HG03064 (cell line): ENCODE results near the gene DDX10.
"Not testable (repeated sequence)": the region's sequence is repeated elsewhere in the genome, so short reads cannot be mapped to it uniquely, and the experiment has no call there.

ENCODE experiments used
- ATAC-seq: cut with Tn5 transposase; IDR thresholded peaks from one replicate; pipeline ENCODE4 v1.9.1; 2021; ENCODE audit warnings: low read depth; ENCODE audit not compliant: unreplicated experiment

Gene DDX10

GRCh38 chr11:108807262-108807661 lies 142.4 kb downstream of the DDX10 start:
- ATAC-seq: no peak

DNA sequence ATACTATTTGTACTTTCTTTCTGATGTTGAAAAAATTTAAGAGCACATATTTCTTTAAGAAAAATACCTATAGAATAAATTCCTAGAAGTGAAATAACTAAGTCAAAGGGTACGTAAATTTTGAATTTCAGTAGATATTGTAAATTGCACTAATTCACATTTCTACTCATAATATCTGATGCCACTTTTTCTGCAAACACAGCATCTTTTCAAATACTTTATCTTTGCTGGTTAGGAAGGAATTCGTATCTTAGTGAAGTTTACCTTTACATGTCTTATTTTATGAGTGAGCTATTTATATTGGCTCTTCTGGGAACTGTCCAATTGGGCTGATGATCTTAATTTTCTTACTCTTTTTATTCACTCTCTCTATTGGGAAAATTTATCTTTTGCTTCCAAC lies 148.2 kb downstream of the DDX10 start:
- ATAC-seq: no peak

DNA sequence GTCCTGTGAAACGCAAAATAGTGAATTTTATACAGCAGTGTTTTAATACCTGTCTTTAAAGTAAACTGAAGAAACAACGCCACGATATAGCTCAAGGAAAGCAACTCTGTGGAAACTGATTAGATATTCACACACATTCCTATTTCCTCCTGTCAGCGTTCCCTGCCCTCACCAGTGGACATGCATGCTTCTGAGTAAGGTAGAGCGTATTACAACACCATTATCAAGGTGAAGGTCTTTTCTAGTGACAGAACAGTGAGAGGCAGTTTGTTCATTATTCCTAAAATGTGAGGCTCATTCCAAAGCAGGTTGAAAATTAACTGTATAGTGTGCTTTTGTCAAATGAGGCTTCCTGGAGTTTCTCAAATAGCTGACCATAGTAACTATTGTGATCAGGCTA lies 153.1 kb downstream of the DDX10 start:
- no peak for ATAC-seq

DNA sequence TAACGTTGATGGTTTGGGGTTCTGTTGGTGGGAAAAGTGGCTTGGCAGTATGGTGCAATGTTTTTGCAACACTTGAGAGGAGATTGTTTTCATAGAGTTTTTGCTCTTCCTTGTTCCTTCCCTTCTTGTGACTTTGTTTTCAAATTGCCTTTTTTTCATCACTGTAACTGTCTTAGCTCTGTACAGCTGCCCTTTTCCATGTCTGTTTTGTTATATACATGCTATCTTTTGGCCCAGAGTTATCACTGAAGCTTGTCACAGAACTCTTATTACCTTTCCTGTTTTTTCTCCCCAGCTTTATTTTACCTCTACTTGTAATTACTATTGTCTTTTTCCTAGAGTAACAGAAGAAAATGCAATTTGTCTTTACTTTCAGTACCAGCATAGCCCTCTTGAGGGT lies 154.1 kb downstream of the DDX10 start:
- ATAC-seq: no peak

DNA sequence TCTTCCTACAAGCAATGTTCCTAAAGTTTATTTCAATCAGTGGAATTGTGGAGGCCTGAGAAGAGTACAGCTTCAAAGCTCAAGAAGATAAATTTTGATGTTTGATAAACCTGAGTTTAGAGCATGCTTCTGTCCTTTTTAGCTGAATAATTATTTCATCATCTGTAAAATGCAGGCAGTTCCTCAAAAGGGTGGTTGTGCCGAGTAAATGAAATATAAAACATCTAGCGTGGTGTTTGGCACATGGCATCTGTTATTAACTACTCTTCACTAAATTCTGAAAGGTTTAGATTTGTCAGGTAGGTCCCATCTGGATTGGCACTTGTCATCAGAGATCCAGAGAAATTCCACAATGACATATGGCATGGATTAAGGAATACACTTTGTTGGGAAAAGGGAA lies 155.1 kb downstream of the DDX10 start:
- ATAC-seq: no peak

DNA sequence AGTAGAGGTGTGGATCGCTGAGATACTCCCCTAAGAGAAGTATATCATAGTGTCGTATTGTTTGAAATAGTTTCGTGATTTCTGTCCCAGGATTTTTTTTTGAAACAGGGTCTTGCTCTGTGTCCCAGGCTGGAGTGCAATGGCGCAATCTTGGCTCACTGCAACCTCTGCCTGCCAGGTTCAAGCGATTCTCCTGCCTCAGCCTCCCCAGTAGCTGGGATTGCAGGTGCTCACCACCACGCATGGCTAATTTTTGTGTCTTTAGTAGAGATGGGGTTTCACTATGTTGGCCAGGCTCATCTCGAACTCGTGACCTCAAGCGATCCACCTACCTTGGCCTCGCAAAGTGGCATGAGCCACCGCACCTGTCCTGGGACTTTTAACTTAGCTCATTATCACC lies 159.1 kb downstream of the DDX10 start:
- not testable (repeated sequence) for ATAC-seq

- no peak for ATAC-seq
Measured at GRCh38 chr11:108824545-108824944, 159.7 kb downstream of the DDX10 start.

DNA sequence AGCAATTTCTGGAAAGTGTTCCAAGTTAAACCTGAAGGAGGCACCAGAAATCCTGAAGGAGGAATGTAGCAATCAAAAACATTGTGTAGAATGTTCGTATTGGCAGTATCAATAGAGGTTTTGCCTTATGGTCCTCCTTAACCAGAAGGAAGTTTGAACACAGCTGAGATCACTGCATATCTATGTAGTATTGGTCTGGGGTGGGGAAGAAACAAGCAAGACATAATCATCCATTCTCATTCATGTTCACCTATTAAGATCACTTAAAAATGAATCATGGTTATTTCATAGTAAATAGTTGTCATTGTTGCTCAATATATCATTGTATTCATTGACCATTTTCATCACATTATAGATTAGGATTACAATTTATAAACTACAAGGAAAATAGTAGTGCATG lies 160.5 kb downstream of the DDX10 start:
- ATAC-seq: no peak

DNA sequence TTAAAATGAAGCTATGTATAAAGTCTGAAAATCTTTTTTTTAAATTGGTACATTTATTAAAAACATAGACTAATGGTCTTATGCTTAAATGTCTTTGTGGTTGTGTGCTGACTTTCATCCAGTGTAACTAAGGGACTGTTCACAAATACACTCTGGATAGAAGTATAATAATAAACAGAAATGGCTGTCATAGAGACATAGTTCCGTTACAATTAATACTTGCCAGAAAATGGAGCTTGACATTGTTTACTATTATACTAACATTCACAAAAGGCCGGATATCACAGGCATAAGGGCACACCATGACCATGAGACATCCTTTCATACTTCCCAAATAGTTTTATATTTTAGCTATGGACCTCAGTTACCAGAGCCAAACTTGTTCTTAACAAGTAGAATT lies 161.3 kb downstream of the DDX10 start:
- ATAC-seq: no peak

DNA sequence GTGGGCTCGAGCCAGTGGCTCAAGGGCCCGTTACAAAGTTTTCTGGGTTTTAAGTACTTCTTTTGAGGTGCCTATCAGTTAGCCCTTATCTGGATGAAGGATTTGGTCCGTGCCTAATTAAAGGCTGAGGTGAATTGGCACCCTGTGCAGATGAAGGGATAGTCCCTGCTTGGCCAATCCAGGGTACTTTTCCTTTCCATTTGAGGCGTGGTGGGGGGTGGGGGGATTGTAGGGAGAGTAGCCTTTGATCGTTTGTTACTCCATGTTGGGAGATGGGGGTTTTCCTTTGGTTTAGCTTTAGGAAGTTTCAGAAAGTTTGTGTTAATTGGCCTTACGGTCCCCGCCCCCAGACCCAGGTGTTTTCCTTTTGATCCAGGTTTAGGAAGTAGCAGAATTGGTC lies 170.8 kb downstream of the DDX10 start:
- ATAC-seq: no peak

DNA sequence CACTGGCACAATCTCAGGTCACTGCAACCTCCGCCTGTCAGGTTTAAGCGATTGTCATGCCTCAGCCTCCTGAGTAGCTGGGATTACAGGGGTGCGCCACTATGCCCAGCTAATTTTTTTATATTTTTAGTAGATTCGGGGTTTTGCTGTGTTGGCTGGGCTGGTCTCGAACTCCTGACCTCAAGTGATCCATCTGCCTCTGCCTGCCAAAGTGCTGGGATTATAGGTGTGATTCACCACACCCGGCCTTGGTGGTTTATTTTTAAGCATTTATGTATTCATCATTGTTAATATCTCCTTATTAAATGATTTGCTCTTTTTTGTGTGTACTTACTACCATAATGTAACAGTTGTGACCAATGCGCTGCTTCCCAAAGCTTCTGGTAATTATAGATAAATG lies 171.7 kb downstream of the DDX10 start:
- no peak for ATAC-seq

GRCh38 chr11:108838102-108838791 lies 173.4 kb downstream of the DDX10 start:
- no peak for ATAC-seq

DNA sequence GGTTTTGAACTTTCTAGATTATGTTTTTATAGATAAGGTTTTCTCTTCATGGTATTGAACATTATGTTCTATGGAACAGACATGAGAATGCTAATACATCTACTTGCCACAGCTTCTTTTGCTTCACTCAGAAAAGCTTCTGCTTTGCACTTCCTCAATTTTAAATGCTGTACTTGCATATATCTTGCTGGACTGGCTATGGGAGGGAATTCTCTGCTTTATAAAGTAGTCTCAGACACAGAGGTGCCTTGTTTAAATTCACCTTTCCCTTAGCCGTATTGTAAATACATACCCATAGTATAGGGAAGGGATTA lies 173.9 kb downstream of the DDX10 start:
- no peak for ATAC-seq

GRCh38 chr11:108846009-108846408 lies 181.1 kb downstream of the DDX10 start:
- no peak for ATAC-seq

- no peak for ATAC-seq
Measured at GRCh38 chr11:108847298-108847990, 182.6 kb downstream of the DDX10 start.

DNA sequence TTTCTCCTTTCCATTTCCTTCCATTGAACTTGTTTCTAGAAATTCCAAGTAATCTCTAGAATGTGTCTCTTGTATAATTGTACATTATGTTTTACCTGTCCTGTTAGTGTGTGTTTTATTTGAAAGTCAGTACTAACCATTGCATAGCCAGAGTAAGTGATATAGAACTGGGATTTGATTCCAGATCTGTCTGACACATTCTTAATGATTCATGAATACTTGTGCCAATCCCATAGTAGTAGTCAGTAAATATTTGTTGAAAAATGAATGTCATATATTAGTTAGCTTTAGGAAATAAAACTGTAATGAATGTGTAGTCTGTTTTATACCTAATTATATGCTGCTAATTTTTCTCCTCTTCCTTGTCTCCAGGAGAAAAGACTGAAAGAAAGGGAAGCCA lies 186.9 kb downstream of the DDX10 start:
- no peak for ATAC-seq

DNA sequence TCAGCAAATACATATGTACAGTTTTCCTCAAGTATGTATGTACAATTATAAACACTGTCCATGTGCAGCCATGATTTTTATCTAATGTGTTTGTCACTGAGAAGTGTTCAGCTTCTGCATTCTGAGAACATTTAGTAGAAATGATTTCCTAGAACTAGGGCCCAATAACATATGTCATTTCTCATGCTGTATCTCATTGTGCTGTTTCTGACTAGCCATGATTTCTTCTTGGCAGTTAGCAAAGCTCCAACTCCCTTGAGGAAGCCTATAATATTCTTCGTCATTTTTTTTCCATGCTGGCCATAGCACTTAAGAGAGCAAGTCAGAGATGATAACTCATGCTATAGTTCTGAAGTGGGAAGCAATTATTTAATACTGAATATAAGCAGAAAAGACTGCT lies 187.8 kb downstream of the DDX10 start:
- ATAC-seq: no peak

DNA sequence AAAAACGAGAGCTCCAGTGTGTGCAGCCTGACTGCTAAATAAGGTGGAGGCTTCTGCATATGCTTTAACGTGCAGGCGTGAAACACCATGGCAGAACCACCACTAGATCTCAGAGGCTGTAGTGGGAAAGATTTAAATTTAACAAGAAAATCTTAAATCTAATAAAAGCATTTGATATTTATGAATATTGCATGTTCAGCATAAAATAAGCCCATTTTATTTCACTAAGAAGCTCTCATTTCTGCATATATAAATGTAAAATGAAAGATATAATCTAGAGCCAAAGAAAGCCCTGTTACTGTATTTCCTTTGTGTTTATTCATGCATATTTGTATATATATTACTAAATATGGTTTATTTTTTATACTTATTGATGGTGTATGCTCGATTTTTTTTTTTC lies 188.3 kb downstream of the DDX10 start:
- no peak for ATAC-seq

- ATAC-seq: peak; percentile 54
Measured at GRCh38 chr11:108853864-108854263, 189.0 kb downstream of the DDX10 start.

- peak; percentile 85 for ATAC-seq
Measured at GRCh38 chr11:108854346-108854745, 189.5 kb downstream of the DDX10 start.

GRCh38 chr11:108857382-108857781 lies 192.5 kb downstream of the DDX10 start:
- ATAC-seq: no peak

GRCh38 chr11:108858622-108859021 lies 193.8 kb downstream of the DDX10 start:
- no peak for ATAC-seq

DNA sequence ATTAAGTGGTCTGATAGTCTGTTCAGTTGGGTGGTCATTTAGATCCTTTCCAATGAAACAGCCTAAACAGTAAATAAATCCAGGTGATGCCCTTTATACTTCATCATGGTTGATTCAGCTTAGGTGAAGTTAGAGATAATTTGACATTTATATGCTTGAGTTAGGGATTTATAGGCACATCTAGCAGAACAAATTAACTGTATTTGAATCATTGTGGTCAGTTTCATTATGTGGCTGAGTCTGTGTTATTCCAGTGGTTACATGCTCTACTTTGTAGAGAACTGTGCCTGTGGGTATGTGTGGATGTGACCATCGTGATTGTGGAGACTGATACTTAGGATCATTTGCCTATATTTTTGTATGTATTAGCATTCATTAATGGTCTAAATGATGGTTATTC lies 194.6 kb downstream of the DDX10 start:
- no peak for ATAC-seq
